ENCODE data around the gene SERPINA10.
"Not testable (repeated sequence)": the region's sequence is repeated elsewhere in the genome, so short reads cannot be mapped to it uniquely, and the experiment has no call there.

The SERPINA10 gene

DNA sequence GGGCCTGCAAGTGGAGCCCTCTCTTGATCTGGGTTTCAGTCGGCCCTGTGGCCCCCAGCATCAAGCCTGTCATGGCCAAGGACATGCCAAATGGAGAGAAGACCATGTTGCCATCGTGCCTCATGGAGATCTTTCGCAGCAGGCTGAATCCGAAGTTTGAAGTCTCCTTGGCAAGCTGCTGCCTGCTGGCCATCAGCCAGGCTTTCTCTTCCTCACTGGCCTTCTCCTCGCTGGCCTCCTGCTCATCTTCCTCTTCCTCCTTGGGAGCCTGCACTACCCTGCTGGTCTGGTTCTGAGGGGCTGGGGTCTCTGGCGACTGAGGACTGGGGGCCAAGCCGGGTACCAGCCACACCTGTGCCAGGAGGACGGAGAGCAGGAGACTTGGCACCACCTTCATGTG, 2.9 kb downstream of the SERPINA10 start:
- DNase-seq (ENCODE audit: insufficient read length, low spot score) (no peak), FAIRE-seq (no peak)
- TF ChIP-seq POLR2AphosphoS5 (IDR thresholded peaks at IDR 0.05; ENCODE audit: low read depth, low read length), result no peak
- TF ChIP-seq PAX5 (IDR thresholded peaks at IDR 0.05; ENCODE audit: insufficient read depth, low read length, severe bottlenecking), result no peak
- no peak for TF ChIP-seq POU2F2 (IDR thresholded peaks at IDR 0.05; ENCODE audit: low read depth, low read length)
- no peak for TF ChIP-seq POLR2A (IDR thresholded peaks at IDR 0.05; ENCODE audit: low read depth, low read length)
- no peak for TF ChIP-seq TAF1 (IDR thresholded peaks at IDR 0.05; ENCODE audit: low read depth, low read length)
- no peak for TF ChIP-seq SPI1 (IDR thresholded peaks at IDR 0.05; ENCODE audit: low read depth, low read length)

GRCh38 chr14:94288610-94289465, 4.2 kb downstream of the SERPINA10 start:
- no peak for FAIRE-seq
- TF ChIP-seq POLR2AphosphoS5 (IDR thresholded peaks at IDR 0.05; ENCODE audit: low read depth, low read length), result no peak
- no peak for TF ChIP-seq PAX5 (IDR thresholded peaks at IDR 0.05; ENCODE audit: insufficient read depth, low read length, severe bottlenecking)
- no peak for TF ChIP-seq POU2F2 (IDR thresholded peaks at IDR 0.05; ENCODE audit: low read depth, low read length)
- no peak for TF ChIP-seq POLR2A (IDR thresholded peaks at IDR 0.05; ENCODE audit: low read depth, low read length)
- TF ChIP-seq SPI1 (IDR thresholded peaks at IDR 0.05; ENCODE audit: low read depth, low read length), result no peak
- TF ChIP-seq TAF1 (IDR thresholded peaks at IDR 0.05; ENCODE audit: low read depth, low read length), result no peak

GRCh38 chr14:94285158-94285557, 7.9 kb downstream of the SERPINA10 start:
- FAIRE-seq, result no peak

More at GRCh38 chr14:94288610-94289465, 4.2 kb downstream of the SERPINA10 start:
- DNase-seq (ENCODE audit: insufficient read length, low spot score), result no peak

GRCh38 chr14:94284221-94284620, 8.8 kb downstream of the SERPINA10 start:
- FAIRE-seq, result no peak
- no peak for TF ChIP-seq POU2F2 (IDR thresholded peaks at IDR 0.05; ENCODE audit: low read depth, low read length)
- TF ChIP-seq PAX5 (IDR thresholded peaks at IDR 0.05; ENCODE audit: insufficient read depth, low read length, severe bottlenecking), result no peak
- TF ChIP-seq POLR2AphosphoS5 (IDR thresholded peaks at IDR 0.05; ENCODE audit: low read depth, low read length), result no peak
- TF ChIP-seq TAF1 (IDR thresholded peaks at IDR 0.05; ENCODE audit: low read depth, low read length), result no peak
- TF ChIP-seq POLR2A (IDR thresholded peaks at IDR 0.05; ENCODE audit: low read depth, low read length), result no peak
- TF ChIP-seq SPI1 (IDR thresholded peaks at IDR 0.05; ENCODE audit: low read depth, low read length), result no peak
- no peak for DNase-seq (ENCODE audit: insufficient read length, low spot score)

More at GRCh38 chr14:94285158-94285557, 7.9 kb downstream of the SERPINA10 start:
- DNase-seq (ENCODE audit: insufficient read length, low spot score), result no peak
- no peak for TF ChIP-seq POU2F2 (IDR thresholded peaks at IDR 0.05; ENCODE audit: low read depth, low read length)
- TF ChIP-seq SPI1 (IDR thresholded peaks at IDR 0.05; ENCODE audit: low read depth, low read length), result no peak
- TF ChIP-seq TAF1 (IDR thresholded peaks at IDR 0.05; ENCODE audit: low read depth, low read length), result no peak
- no peak for TF ChIP-seq POLR2A (IDR thresholded peaks at IDR 0.05; ENCODE audit: low read depth, low read length)
- TF ChIP-seq PAX5 (IDR thresholded peaks at IDR 0.05; ENCODE audit: insufficient read depth, low read length, severe bottlenecking), result no peak
- TF ChIP-seq POLR2AphosphoS5 (IDR thresholded peaks at IDR 0.05; ENCODE audit: low read depth, low read length), result no peak

DNA sequence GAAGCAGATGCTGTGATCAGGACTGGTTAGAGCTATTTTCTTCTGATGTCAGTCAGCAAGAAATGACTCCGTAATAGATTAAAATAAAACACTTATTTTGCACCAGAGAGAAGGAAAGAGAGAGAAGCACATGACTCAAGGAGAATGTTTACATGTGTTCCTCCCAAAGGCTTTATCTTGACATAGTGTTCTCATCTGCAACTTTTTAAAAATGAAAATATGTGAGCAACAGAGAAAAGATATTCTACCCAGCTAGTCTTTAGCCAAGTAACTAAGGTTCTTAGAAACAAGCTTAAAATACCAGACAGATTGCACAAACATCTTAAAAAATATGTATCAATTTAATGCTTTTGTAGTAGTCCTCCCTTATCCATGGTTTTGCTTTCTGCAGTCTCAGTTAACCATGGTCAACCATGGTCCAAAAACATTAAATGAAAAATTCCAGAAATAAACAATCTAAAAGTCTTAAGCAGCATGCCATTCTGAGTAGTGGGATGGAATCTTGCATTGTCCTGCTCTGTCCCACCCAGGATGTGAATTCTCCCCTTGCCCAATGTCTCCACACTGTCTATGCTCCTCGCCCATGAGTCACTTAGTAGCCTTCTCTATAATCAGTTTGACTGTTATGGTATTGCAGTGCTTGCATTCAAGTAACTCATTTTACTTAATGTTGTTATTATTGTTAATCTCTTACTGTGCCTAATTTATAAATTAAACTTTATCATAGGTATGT, 9.9 kb downstream of the SERPINA10 start:
- FAIRE-seq, result no peak
- TF ChIP-seq SPI1 (IDR thresholded peaks at IDR 0.05; ENCODE audit: low read depth, low read length) (no peak), TAF1 (IDR thresholded peaks at IDR 0.05; ENCODE audit: low read depth, low read length) (no peak), POU2F2 (IDR thresholded peaks at IDR 0.05; ENCODE audit: low read depth, low read length) (no peak), POLR2A (IDR thresholded peaks at IDR 0.05; ENCODE audit: low read depth, low read length) (no peak)
- no peak for DNase-seq (ENCODE audit: insufficient read length, low spot score)

DNA sequence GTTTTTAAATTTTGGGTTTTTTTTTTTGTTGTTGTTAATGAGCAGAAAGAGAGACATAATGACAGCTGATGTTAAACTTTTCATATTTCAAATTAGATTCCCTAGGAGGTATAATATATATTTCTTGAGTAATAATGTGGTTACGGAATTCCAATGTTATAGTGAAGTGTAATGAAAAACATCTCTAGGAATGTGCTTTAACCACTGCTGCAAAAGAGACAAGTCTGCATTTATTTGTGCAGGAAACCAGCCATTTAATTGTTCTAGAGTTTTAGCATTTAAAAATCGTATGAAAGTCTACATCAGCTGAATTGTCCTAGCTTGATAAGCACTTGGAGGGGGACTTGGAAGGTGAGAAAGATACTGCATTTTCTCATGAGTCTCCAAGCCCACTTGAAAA, 14.3 kb downstream of the SERPINA10 start:
- DNase-seq (ENCODE audit: insufficient read length, low spot score) (no peak), FAIRE-seq (no peak)
- TF ChIP-seq POLR2AphosphoS5 (IDR thresholded peaks at IDR 0.05; ENCODE audit: low read depth, low read length) (no peak), POLR2A (IDR thresholded peaks at IDR 0.05; ENCODE audit: low read depth, low read length) (no peak), POU2F2 (IDR thresholded peaks at IDR 0.05; ENCODE audit: low read depth, low read length) (no peak), TAF1 (IDR thresholded peaks at IDR 0.05; ENCODE audit: low read depth, low read length) (no peak), SPI1 (IDR thresholded peaks at IDR 0.05; ENCODE audit: low read depth, low read length) (no peak), PAX5 (IDR thresholded peaks at IDR 0.05; ENCODE audit: insufficient read depth, low read length, severe bottlenecking) (no peak)

- not testable (repeated sequence) for FAIRE-seq; DNase-seq (ENCODE audit: insufficient read length, low spot score)
Measured at GRCh38 chr14:94276898-94277561, 16.0 kb downstream of the SERPINA10 start.

GRCh38 chr14:94269156-94269555, 23.9 kb downstream of the SERPINA10 start:
- no peak for DNase-seq (ENCODE audit: insufficient read length, low spot score)
- FAIRE-seq, result no peak
- TF ChIP-seq PAX5 (IDR thresholded peaks at IDR 0.05; ENCODE audit: insufficient read depth, low read length, severe bottlenecking), result no peak
- TF ChIP-seq POLR2A (IDR thresholded peaks at IDR 0.05; ENCODE audit: low read depth, low read length), result no peak
- TF ChIP-seq POLR2AphosphoS5 (IDR thresholded peaks at IDR 0.05; ENCODE audit: low read depth, low read length), result no peak

- DNase-seq (ENCODE audit: insufficient read length, low spot score); FAIRE-seq: not testable (repeated sequence)
Measured at GRCh38 chr14:94268582-94268981, 24.5 kb downstream of the SERPINA10 start.

GRCh38 chr14:94267352-94267751, 25.7 kb downstream of the SERPINA10 start:
- TF ChIP-seq TAF1 (IDR thresholded peaks at IDR 0.05; ENCODE audit: low read depth, low read length) (no peak), PAX5 (IDR thresholded peaks at IDR 0.05; ENCODE audit: insufficient read depth, low read length, severe bottlenecking) (no peak), POLR2A (IDR thresholded peaks at IDR 0.05; ENCODE audit: low read depth, low read length) (no peak), POU2F2 (IDR thresholded peaks at IDR 0.05; ENCODE audit: low read depth, low read length) (no peak), SPI1 (IDR thresholded peaks at IDR 0.05; ENCODE audit: low read depth, low read length) (no peak), POLR2AphosphoS5 (IDR thresholded peaks at IDR 0.05; ENCODE audit: low read depth, low read length) (no peak)
- no peak for FAIRE-seq
- DNase-seq (ENCODE audit: insufficient read length, low spot score), result no peak

DNA sequence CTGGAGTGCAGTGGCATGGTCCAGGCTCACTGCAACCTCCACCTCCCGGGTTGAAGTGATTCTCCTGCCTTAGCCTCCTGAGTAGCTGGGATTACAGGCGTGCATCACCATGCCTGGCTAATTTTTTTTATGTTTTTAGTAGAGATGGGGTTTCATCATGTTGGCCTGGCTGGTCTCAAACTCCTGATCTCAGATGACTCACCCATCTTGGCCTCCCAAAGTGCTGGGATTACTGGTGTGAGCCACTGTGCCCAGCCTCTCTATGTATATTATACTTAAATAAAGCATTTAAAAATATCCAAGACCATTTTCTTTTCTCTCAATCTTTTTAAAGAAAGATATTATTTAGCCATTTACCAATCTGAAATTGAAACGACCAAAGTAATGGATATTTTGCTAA, 28.9 kb downstream of the SERPINA10 start:
- not testable (repeated sequence) for DNase-seq (ENCODE audit: insufficient read length, low spot score); FAIRE-seq

All from GM12891 (cell line).